MG63 (cell line): ENCODE data around the gene CALML4. TPM values are rescaled to one million over a fixed set of nuclear protein-coding genes. Genes with fewer than 3 reads are reported as not detected.
"Not testable (repeated sequence)": the region's sequence is repeated elsewhere in the genome, so short reads cannot be mapped to it uniquely, and the experiment has no call there.

Experiments used
- DNase-seq: peaks from one replicate; pipeline ENCODE4 v3.0.0-alpha.2; 2020
- H3K27me3 ChIP-seq: fragments of 250-450 bp; sonication (Bioruptor Pico); 2 replicates; pipeline ENCODE4 v1.5.1; 2020; ENCODE audit warnings: mild to moderate bottlenecking, moderate library complexity
- H3K36me3 ChIP-seq: fragments of 250-450 bp; sonication (Bioruptor Pico); 2 replicates; pipeline ENCODE4 v1.5.1; 2020; ENCODE audit warnings: mild to moderate bottlenecking, moderate library complexity
- H3K4me3 ChIP-seq: fragments of 250-450 bp; sonication (Bioruptor Pico); 2 replicates; pipeline ENCODE4 v1.5.1; 2020; ENCODE audit warnings: mild to moderate bottlenecking, moderate library complexity
- H3K9me3 ChIP-seq: fragments of 250-450 bp; sonication (Bioruptor Pico); 2 replicates; pipeline ENCODE4 v1.5.1; 2020; ENCODE audit warnings: mild to moderate bottlenecking, moderate library complexity
- total RNA-seq: library from RNA; depleted of rRNA; stranded (reverse); fragments of >200 nt; shearing (Covaris generic); gene quantifications from 2 replicates; pipeline ENCODE4 v1.2.3, GENCODE V29; 2014; ENCODE audit warnings: low replicate concordance

Gene CALML4
- total RNA-seq, 1 experiment from 2014 or later, result 0.82 TPM

GRCh38 chr15:68203486-68203885 lies 1.6 kb downstream of the CALML4 start:
- no peak for DNase-seq
- peaks cover 15% of the 10 kb centered on the region for H3K36me3 ChIP-seq

GRCh38 chr15:68202994-68203393 lies 2.1 kb downstream of the CALML4 start:
- not testable (repeated sequence) for H3K4me3 ChIP-seq, H3K9me3 ChIP-seq, DNase-seq, H3K27me3 ChIP-seq
- peaks cover 18% of the 10 kb centered on the region for H3K36me3 ChIP-seq

More at GRCh38 chr15:68203486-68203885, 1.6 kb downstream of the CALML4 start:
- H3K4me3 ChIP-seq, result no peak overlapping the region
- no peaks in the 10 kb centered on the region for H3K27me3 ChIP-seq
- no peaks in the 10 kb centered on the region for H3K9me3 ChIP-seq

GRCh38 chr15:68201879-68202261 lies 3.3 kb downstream of the CALML4 start:
- Histone ChIP-seq H3K36me3 (peaks cover 23% of the 10 kb centered on the region), H3K9me3 (no peaks in the 10 kb centered on the region), H3K4me3 (no peak overlapping the region), H3K27me3 (no peaks in the 10 kb centered on the region)
- DNase-seq, result no peak

GRCh38 chr15:68201153-68201878 lies 3.8 kb downstream of the CALML4 start:
- no peak for DNase-seq
- Histone ChIP-seq H3K9me3 (no peaks in the 10 kb centered on the region), H3K36me3 (peaks cover 26% of the 10 kb centered on the region), H3K27me3 (no peaks in the 10 kb centered on the region), H3K4me3 (no peak overlapping the region)

GRCh38 chr15:68200016-68200861 lies 4.9 kb downstream of the CALML4 start:
- DNase-seq, result no peak
- Histone ChIP-seq H3K36me3 (peaks cover 30% of the 10 kb centered on the region), H3K27me3 (no peaks in the 10 kb centered on the region), H3K4me3 (no peak overlapping the region), H3K9me3 (no peaks in the 10 kb centered on the region)

- Histone ChIP-seq H3K9me3 (no peaks in the 10 kb centered on the region), H3K27me3 (no peaks in the 10 kb centered on the region), H3K4me3 (no peak overlapping the region), H3K36me3 (peaks cover 25% of the 10 kb centered on the region)
- DNase-seq, result no peak
Measured at GRCh38 chr15:68199340-68199739, 5.8 kb downstream of the CALML4 start.

GRCh38 chr15:68197661-68198437 lies 7.3 kb downstream of the CALML4 start:
- DNase-seq, result no peak
- H3K4me3 ChIP-seq, result no peak overlapping the region
- H3K27me3 ChIP-seq, result no peaks in the 10 kb centered on the region
- H3K36me3 ChIP-seq, result peaks cover 37% of the 10 kb centered on the region
- H3K9me3 ChIP-seq, result no peaks in the 10 kb centered on the region

GRCh38 chr15:68197170-68197492 lies 8.0 kb downstream of the CALML4 start:
- no peaks in the 10 kb centered on the region for H3K9me3 ChIP-seq
- H3K36me3 ChIP-seq, result peaks cover 44% of the 10 kb centered on the region
- H3K27me3 ChIP-seq, result no peaks in the 10 kb centered on the region
- no peak overlapping the region for H3K4me3 ChIP-seq
- DNase-seq, result no peak

GRCh38 chr15:68196445-68197169 lies 8.5 kb downstream of the CALML4 start:
- H3K4me3 ChIP-seq, result no peak overlapping the region
- no peaks in the 10 kb centered on the region for H3K27me3 ChIP-seq
- H3K36me3 ChIP-seq, result peaks cover 45% of the 10 kb centered on the region
- H3K9me3 ChIP-seq, result no peaks in the 10 kb centered on the region
- DNase-seq, result no peak

- no peak overlapping the region for H3K4me3 ChIP-seq
- DNase-seq, result no peak
- no peaks in the 10 kb centered on the region for H3K27me3 ChIP-seq
- no peaks in the 10 kb centered on the region for H3K9me3 ChIP-seq
- H3K36me3 ChIP-seq, result peaks cover 46% of the 10 kb centered on the region
Measured at GRCh38 chr15:68195336-68196112, 9.6 kb downstream of the CALML4 start.

- DNase-seq, result no peak
- H3K36me3 ChIP-seq, result peaks cover 68% of the 10 kb centered on the region
- H3K9me3 ChIP-seq, result no peaks in the 10 kb centered on the region
- H3K27me3 ChIP-seq, result no peaks in the 10 kb centered on the region
- no peak overlapping the region for H3K4me3 ChIP-seq
Measured at GRCh38 chr15:68192804-68193486, 12.2 kb downstream of the CALML4 start.

- DNase-seq, result no peak
- H3K9me3 ChIP-seq, result 0 out of 2 replicates have a peak, but pooled peaks cover 4% of the 10 kb centered on the region
- no peaks in the 10 kb centered on the region for H3K27me3 ChIP-seq
- H3K36me3 ChIP-seq, result peaks cover 68% of the 10 kb centered on the region
- H3K4me3 ChIP-seq, result no peak overlapping the region
Measured at GRCh38 chr15:68192117-68192516, 13.0 kb downstream of the CALML4 start.

- no peak overlapping the region for H3K4me3 ChIP-seq
- no peaks in the 10 kb centered on the region for H3K27me3 ChIP-seq
- H3K36me3 ChIP-seq, result peaks cover 68% of the 10 kb centered on the region
- no peak for DNase-seq
- 0 out of 2 replicates have a peak, but pooled peaks cover 4% of the 10 kb centered on the region for H3K9me3 ChIP-seq
Measured at GRCh38 chr15:68191555-68191954, 13.6 kb downstream of the CALML4 start.

- Histone ChIP-seq H3K36me3 (peaks cover 66% of the 10 kb centered on the region), H3K4me3 (no peak overlapping the region), H3K9me3 (0 out of 2 replicates have a peak, but pooled peaks cover 4% of the 10 kb centered on the region), H3K27me3 (no peaks in the 10 kb centered on the region)
- DNase-seq, result no peak
Measured at GRCh38 chr15:68190048-68190447, 15.1 kb downstream of the CALML4 start.

- no peaks in the 10 kb centered on the region for H3K27me3 ChIP-seq
- peaks cover 72% of the 10 kb centered on the region for H3K36me3 ChIP-seq
- 0 out of 2 replicates have a peak, but pooled peaks cover 4% of the 10 kb centered on the region for H3K9me3 ChIP-seq
- DNase-seq, result no peak
- no peak overlapping the region for H3K4me3 ChIP-seq
Measured at GRCh38 chr15:68188647-68189046, 16.5 kb downstream of the CALML4 start.
